Inflammatory macrophage (primary cell): ENCODE results near the gene TBC1D10A.
A peak's percentile ranks its signal among the peaks of the same experiment; 100 is the strongest.

Source experiments
- DNase-seq, 2 donors: peaks; one replicate each; pipeline ENCODE4 v3.0.0-alpha.2; 2020 to 2022
- total RNA-seq, 18 experiments: gene quantifications; one replicate each; lab custom pipeline; 2026; ENCODE audit warnings: mixed read lengths in 6 of 18, inconsistent platforms in 2 of 18; lab: John Stamatoyannopoulos, UW

TBC1D10A gene, protein sequence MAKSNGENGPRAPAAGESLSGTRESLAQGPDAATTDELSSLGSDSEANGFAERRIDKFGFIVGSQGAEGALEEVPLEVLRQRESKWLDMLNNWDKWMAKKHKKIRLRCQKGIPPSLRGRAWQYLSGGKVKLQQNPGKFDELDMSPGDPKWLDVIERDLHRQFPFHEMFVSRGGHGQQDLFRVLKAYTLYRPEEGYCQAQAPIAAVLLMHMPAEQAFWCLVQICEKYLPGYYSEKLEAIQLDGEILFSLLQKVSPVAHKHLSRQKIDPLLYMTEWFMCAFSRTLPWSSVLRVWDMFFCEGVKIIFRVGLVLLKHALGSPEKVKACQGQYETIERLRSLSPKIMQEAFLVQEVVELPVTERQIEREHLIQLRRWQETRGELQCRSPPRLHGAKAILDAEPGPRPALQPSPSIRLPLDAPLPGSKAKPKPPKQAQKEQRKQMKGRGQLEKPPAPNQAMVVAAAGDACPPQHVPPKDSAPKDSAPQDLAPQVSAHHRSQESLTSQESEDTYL
- total RNA-seq, result 3.8 to 23.1 (median 7.9) reads per million in 18 experiments

DNA sequence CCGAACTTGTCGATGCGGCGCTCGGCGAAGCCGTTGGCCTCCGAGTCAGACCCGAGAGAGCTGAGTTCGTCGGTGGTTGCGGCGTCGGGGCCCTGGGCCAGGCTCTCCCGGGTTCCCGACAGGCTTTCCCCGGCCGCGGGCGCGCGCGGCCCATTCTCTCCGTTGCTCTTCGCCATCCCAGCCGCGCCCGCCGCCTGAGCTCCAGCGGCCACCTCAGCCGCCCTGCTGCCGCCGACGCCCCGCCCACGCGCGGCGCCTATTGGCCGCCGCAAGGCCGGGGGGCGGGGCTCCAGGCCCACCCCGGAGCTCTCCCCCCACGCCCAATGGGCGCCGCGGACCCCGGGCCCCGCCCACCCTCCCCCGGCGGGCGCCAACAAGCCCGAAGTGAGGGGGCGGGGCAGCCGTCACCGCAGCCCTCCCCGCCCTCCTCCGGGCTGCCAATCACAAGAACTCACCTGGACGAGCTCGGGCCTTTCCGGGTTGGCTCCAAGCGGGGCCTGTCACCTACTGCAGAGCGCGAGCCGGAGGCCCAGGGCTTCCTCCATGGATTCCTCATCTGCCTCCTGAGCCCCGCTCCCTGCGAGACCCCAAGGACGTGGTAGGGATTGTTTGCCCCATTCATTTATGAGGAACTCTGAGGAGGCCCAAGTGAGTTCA lies at the start of gene TBC1D10A:
TSS of gene TBC1D10A (minus strand) at position 236 of the 657 bp plus-strand sequence. CDS start at position 176, 60 bp downstream.
- DNase-seq, result peak; percentile 73 to 84

DNA sequence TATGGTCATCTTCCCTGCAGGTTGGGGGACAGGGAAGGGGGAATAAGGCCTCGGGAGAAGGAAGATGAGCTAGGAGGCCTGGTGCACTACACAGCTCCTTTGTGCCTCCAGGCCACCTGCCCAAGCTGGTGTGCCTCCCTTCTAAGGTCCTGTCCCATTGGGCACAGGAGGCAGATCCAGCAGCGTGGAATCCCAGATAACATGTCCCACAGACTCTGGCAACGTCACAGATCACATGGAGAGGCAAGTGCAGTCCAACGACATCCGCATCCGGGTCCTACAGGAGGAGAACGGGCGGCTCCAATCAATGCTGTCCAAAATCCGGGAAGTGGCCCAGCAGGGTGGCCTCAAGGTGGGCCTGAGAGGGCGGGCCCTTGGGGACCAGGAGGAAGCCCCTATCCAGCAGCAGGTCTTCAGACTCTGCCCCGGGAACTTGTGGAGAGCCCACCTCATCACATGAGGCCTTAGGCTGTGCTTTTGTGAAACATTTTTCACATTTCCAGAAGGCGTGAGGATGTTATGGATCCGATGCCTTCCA lies 48.6 kb upstream of the TBC1D10A start:
- no peak for DNase-seq

DNA sequence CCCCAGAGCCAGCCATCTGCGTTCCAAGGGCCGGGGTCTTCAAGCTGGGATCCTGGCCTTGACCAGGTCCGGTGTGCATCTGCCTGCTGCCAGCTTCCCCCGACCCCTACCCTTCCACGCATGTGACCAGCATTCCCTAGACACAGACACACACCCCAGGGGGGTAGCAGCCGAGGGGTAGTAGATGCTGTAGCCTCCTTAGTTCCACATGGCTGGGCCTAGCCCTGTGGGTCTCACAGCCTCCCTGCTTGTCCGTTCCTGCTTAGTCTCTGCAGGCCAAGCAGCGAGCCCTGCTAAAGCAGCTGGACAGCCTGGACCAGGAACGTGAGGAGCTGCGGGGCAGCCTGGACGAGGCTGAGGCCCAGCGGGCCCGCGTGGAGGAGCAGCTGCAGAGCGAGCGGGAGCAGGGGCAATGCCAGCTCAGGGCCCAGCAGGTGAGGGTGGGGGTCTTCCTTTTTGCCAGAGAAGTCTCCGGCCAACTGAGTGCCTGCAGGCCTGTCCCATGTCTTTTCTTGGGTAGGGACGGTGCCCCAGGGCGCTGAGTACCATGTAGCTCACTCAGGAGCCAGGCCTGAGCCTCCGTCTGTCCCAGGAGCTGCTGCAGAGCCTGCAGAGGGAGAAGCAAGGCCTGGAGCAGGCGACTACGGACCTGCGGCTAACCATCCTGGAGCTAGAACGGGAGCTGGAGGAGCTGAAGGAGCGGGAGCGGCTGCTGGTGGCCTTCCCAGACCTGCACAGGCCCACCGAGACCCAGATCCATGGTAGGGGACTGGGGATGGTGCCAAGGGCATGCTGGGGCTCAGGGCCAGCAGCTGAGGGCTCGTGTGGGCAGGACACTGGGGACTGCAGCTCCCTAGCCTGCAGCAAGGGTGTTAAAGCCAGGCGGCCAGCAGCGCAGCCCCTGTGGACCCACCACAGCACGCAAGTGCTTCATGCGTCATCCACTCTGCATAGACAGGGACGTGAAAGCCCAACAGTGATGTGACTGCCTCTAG lies 46.9 kb upstream of the TBC1D10A start:
- no peak for DNase-seq

DNA sequence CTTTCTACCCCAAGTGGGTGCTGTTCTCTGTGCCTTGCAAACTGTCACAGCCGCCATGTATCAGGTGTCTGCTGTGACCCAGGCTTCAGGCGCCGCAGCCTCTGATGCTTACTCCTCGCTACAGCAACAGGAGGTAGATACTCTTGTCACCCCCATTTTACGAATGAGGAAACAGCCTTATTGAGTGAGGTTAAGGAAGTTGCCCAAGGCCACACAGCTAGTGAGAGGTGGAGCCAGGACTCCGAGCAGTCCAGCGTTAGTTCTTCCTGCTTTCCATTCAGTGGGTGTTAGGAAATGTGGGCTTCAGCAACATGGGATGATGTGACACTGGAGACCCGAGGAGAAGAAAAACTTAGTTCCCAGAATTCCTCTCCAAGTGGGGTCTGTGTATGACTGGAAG lies 46.2 kb upstream of the TBC1D10A start:
- peak; percentile 75 to 79 for DNase-seq

DNA sequence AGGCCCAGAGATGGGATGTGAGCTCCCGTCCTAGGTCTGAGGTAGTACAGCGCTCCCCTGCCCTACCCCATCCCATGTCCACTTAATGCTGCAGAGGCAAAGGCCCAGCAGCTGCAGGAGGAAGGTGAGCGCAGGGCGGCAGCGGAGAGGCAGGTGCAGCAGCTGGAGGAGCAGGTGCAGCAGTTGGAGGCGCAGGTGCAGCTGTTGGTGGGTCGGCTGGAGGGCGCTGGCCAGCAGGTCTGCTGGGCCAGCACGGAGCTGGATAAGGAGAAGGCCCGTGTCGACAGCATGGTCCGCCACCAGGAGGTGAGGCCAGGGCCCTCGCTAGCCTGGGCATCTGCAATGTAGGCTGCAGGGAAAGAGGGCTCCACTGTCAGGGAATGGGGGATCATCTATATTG lies 45.2 kb upstream of the TBC1D10A start:
- DNase-seq, result no peak

DNA sequence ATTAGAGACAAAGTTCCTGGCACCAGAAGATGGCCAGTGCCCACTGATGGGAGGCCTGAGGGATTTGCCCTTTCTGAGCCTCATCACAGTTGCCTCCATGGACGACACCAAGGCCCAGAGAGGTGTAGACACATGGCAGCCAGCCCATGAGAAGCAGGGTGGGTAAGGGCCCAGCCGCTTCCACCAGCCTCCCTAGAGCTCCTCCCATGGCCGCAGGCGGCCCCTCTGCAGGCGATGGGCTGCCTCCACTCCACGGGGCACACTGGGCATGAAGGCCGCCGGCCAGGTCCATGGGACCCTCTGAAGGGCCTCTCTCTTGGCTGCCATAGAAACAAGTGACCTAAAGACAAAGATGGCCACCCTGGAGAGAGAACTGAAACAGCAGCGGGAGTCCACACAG lies 44.6 kb upstream of the TBC1D10A start:
- no peak for DNase-seq

DNA sequence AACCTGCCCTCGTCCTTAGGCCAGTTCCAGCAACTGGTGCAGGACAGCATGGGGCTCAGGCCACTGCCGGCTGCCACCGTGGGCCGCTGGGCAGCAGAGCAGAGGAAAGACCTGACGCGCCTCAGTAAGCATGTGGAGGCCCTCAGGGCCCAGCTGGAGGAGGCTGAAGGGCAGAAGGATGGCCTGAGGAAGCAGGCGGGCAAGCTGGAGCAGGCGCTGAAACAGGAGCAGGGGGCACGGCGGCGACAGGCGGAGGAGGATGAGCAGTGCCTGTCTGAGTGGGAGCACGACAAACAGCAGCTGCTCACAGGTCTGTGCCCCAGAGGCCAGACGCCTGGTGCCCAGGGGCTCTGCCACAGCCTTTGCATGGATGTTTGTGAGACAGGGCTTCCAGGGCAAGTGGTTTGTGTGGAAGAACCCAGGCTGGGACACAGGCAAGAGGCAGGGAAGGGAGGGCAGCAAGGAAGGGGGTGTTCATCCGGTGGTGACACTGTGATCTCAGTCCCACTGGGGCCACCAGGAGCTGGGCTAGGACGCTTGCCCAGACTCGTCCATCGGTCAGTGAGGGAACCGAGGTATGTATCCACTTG lies 44.0 kb upstream of the TBC1D10A start:
- DNase-seq, result no peak

DNA sequence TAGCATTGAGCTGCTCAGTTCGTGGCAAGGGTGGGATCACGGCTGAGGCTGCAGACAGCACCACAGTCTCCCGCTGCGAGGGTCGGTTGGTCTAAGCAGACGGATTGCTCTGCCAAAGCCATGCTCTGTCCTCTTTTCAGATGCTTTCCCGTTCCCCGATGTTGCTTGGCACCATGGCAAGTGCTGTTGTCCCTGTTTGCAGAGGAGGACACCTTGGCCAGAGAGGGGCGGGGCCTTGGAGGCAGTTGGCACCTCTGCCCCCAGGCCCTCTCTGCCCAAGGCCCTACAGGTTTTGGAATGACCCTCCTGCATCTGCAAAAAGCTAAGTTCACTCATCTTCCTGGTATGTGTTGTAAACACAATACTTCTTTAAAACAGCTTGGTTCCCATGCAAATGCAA lies 41.7 kb upstream of the TBC1D10A start:
- no peak for DNase-seq

DNA sequence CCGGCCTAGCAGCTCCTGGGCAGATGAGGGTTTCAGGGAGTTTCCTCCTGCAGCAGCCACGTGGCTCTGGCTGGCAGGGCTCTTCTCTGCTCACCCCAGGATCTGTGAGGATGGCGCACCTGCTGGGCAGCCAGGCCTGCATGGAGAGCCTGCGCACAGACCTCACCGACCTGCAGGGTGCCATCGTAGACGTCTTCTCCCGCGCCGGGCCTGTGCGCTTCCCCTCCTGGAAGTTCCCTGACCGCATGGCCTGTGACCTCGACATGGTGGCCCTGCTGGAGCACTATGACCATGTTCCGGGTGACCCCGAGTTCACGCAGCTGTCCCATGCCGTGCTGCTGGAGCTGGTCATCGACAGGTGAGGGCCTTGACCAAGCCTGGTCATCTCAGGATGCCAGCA lies 39.1 kb upstream of the TBC1D10A start:
- DNase-seq, result no peak

DNA sequence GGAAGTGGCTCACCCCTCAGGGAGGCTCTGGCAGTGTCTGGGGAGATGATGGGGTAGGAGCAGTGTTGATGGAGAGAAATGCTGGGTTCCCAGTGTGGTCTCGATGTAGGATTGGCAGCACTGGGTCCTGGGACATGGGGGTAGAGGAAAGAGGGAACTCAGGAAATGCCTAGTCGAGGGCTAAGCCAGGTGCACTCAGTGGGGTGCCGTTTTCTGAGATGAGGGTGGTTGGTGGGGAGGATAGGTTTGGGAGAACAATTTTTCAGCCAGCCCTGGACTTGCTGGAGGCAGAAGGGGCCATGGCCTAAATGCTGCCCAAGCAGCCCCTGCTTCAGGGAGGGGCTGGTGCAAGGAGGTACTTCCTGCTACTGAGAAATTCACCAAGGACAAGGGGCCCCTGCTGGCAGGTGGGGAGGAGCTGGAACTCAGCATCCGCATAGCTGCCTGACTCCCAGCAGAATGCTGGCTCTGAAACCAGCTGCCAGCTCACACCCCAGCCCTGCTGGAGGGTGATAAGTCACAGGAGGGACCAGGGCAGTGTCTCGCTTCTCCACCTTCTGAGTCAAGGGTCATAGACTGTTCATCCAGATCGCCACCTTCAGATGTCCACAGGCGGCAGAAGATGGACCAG lies 36.0 kb upstream of the TBC1D10A start:
- DNase-seq, result no peak

DNA sequence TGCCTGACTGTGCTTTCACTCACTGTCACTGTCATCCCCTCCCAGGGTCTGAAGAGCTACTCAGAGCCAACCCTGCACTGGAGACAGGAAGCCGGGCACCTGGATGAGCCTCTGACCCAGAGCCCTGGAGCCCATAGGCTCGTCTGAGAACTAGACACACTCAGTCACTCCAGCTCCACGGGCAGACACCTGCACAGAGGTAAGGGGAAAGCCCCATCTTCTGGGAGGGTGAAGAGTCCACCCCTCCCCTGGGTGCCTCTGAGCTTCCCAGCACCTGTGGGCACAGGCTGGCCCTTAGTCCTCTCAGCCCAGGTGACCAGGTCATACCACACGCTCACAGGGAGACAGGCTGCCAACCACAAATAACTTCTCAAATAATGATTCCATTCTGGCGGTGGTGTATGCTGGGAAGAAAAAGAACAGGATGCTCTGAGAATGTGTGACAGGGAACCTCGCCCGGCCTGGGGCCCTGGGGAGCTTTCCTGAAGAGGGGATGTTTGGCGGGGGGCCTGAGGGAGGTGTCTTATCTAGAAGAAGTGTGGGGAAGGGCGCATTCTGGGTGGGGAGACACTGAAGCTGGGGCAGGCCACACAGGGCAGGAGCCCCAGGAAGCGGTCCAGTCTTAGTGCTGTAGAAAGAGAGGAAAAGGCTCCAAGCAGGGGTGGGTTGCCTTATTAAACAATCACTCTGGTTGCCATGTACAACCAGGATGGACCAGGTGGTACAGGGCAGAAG lies 35.3 kb upstream of the TBC1D10A start:
- no peak for DNase-seq

DNA sequence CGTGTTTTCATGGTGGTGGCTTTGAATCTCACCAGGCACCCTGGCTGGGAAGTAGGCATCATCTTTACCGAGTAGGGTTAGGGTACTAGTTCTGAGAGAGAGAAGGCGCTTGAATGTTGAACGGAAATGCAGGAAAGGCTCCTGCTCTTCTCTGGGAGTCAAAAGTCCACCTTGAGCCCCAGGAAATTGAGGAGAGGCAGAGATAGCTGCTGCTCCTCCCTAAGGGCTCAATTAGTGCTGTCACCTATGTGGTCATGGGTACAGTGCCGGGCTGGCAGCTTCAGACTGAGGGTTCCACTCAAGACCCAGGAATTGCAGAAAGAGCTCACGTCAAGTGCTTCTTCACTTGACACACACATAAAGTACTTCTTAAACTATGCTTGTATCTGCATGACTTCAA lies 31.8 kb upstream of the TBC1D10A start:
- DNase-seq, result no peak

DNA sequence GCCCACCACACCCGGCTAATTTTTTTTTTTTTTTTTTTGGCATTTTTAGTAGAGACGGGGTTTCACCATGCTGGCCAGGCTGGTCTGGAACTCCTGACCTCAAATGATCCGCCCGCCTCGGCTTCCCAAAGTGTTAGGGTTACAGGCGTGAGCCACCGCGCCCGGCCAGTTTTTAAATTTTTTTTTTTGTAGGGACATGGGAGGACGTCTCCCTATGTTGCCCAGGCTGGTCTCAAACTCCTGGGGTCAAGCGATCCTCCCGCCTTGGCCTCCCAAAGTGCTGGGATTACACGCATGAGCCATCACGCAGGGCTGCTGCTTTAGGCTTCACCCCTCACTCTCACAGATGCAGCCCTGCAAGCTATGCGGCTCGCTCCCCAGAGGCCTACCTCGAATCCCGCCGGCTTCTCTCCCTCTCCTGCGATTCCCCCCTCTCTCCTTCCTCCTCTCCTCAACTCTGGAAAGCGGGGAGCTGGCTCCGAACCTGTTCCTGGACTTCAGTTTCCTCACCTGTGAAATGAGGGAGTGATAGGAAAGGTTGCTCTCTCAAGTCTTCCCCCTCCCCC lies 31.0 kb upstream of the TBC1D10A start:
- no peak for DNase-seq

DNA sequence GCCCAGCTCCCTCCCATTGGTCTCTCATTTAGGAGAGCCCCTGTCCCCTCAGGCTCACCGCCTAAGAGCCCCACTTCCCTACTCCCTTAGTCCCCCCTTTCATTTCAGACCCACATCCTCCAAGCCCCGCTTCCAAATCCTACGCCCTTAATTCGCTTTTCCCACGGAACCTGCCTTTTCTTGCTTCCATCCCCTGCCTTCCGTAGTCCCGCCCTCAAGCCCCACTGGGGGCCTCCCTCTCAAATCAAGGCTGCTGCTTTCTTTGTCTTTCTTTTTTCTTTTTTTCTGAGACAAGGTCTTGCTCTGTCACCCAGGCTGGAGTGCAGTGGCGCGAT lies 30.5 kb upstream of the TBC1D10A start:
- DNase-seq, result no peak

DNA sequence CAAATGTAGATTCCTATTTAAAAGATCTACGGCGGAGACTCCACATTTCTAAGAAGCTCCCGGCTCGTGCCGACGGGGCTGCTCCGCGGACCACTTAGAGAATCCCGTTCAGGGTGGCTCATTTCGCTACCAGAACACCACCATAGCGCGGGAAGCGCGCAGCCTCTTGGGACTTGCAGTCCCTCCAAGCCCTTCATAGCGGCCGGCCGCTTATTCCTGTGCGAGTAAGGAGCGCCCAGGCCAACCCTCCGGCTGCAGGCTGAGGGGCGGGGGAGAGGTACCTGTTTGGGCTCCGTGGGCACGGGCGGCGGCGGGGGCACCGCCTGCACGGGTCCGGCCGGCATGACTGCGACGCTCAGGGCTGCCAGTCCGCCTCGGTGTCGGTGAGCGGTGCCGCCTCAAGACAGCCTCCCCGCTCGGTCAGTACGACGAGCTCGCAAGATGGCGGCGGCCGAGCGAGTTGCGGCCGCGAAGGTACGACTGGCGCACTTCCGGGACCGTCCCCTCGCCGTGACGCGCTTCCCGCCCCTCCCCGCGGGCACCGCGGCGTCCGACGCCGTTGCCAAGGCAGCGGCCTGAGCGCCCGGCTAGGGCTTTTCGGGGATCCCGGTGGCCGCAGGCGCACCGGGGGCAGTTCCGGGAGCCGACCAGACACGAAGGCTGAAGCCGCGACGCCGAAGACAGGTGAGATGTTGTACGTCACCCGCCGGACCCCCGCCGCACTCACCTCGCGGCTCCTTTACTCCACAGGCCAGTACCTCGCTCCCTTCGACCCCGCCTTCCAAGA lies 29.9 kb upstream of the TBC1D10A start, which contains the start of the genes CCDC157 and SF3A1:
TSS of gene CCDC157 (plus strand) at position 559 of the 787 bp plus-strand sequence. CDS start 8,994 bp downstream, outside the sequence.
TSS of gene SF3A1 (minus strand) at position 446 of the 787 bp plus-strand sequence. CDS start at position 344, 102 bp downstream.
- peak; percentile 88 to 94 for DNase-seq

DNA sequence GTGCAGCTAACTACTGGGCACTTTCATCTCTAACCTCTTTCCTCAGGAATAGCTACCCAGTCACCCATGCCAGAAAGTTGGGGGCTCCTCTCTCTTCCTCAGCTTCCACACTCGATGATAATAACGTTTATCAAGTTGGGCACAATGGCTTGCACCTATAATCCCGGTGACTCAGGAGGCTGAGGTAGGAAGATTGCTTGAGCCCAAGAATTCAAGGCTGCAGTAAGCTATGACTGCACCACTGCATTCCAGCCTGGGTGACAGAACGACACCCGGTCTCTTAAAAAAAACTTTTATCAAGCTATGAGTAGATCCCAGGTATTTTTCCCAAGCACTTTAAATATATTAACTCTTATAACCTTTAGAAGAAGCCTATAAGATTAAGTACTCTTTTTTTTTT lies 27.9 kb upstream of the TBC1D10A start:
- DNase-seq, result no peak

DNA sequence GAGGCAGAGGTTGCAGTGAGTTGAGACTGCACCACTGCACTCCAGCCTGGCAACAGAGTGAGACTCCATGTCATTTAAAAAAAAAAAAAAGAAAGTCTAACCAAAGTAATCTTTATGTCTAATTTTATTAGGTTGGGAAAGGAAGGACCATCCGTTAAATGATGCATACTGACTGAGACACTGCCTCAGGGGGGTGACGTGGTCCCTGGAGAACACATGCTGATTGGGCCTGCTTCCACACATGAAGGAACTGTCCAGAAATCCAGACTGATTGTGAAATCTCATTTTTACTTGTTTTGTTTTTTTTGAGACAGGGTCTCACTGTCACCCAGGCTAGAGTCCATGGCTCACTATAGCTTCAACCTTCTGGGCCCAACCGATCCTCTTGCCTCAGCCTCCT lies 24.5 kb upstream of the TBC1D10A start:
- DNase-seq, result no peak

DNA sequence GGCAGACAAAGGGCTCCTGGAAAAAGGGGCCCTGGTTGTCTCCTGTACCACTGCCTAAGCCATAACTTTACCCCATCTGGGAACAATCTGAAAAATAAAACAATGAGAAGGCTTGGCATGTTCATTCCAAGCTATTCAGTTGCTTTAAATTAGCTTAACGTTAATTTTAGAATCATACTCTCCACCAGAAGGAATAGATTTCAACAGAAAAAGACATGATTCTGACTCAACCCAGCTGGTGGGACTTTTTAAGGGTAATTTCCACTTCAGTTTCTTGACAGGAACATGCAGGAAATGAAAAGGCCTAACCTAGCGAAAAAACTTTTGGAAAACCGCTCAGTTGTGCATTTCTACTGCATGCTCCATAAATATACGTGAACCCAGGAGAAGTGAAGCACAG lies 22.1 kb upstream of the TBC1D10A start:
- DNase-seq, result no peak

DNA sequence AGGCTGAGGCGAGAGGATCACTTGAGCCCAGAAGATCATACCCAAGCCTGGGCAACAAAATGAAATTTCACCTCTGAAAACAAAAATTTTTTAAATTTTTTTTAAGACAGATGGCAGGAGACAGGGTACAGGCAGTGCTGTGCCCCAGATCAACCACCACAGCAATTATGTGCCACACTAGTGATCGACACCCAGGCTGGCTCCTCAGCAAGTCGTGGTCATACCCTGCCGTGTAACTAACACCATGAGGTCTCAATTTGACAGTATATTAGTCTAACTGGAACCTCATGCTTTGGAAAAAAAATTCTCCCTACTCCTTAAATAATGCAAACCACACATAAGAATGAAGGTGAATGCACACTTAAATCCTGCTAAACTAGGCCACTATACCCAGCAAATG lies 21.7 kb upstream of the TBC1D10A start:
- DNase-seq, result no peak
